PC-3 (cell line): ENCODE data around the gene EDAR.

Experiments used
- CTCF ChIP-seq: fragments of 300-600 bp; sonication (generic); conservative IDR thresholded peaks from 2 replicates; pipeline ENCODE4 v1.5.1; 2017; ENCODE audit warnings: antibody characterized with exemption, low read depth, mild to moderate bottlenecking, low read length
- EZH2 ChIP-seq: fragments of 300-600 bp; sonication (generic); IDR thresholded peaks from one replicate; pipeline ENCODE4 v1.6.1; 2017; ENCODE audit warnings: antibody characterized with exemption, mild to moderate bottlenecking, low read length; ENCODE audit not compliant: unreplicated experiment
- EZH2phosphoT487 ChIP-seq: fragments of 300-600 bp; sonication (generic); IDR thresholded peaks from 2 replicates; pipeline ENCODE4 v1.6.1; 2018; ENCODE audit warnings: mild to moderate bottlenecking, antibody characterized with exemption, low read length, borderline replicate concordance

- TF ChIP-seq CTCF (no peak), EZH2 (no peak), EZH2phosphoT487 (no peak)
Observed at GRCh38 chr2:109016376-109016775, 27.4 kb upstream of the EDAR start.
